ENCODE measurements around the gene ACSS1.
A peak's percentile ranks its signal among the peaks of the same experiment; 100 is the strongest.

ACSS1 gene

DNA sequence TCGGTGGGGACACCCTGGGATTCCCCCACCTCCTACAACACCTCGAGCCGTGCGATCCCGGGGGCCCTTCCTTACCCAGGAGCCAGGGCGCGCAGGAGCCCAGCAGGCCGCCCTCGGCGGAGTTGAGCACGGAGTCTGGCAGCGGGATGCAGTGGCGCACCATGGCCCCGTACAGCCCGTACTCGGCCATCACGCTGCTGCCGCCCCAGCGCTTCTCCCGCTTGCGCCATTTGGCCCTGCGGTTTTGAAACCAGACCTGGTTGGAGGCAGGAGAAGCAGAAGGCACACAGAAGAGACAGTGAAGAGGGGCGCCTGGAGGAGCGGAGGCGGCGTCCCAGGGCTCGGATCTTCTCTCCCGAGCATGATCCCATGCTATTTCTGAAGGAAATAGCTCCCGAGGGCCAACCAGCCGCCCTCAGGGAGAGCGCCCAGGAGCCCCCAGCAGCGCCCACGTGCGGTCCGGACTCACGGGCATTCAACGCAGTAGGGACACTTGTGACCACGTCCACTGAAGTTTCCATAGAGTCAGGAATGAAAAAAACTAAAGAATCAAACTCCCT, 19.8 kb upstream of the ACSS1 start:
- no peak for DNase-seq

DNA sequence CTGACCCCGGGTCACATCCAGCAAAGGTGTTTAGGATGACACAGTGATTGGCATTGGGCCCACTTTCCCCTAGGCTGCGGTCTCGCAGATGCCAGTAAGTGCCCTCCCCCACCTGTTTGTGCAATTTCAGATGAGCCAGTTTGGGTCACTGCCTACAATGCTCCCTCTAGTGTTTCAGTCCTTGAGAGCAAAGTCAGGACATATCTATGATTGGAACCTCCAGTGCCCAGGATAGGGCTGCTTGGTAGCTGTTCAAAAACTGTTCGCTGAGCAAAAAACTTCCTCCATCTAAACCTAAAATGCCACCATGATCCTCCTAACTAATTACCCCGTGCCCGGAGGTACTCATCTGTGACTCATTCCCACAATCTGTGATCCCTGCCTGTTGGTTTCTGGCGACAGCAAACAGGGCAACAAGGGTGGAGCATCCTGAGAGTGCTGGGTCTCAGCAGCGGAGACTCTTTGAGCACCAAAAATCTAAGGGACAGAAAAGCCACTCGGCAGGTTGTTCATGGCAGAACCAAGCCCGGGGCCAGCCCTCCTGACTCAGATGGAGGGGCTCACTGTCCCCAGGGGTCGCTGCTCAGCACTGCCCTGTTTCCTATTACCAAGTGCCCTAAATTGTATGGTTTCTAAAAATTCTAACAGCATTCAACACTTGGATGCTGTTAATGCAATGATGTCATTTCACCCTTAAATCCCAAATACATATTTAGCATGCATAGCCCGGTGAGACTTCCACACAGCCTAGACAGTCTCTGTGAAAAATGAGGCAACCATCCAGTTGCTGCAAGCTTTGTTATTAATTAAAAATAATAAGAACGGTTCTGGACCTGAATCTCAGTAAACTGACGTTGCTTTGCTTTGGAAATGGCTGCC, 19.0 kb upstream of the ACSS1 start:
- peak; percentile 49 for DNase-seq

DNA sequence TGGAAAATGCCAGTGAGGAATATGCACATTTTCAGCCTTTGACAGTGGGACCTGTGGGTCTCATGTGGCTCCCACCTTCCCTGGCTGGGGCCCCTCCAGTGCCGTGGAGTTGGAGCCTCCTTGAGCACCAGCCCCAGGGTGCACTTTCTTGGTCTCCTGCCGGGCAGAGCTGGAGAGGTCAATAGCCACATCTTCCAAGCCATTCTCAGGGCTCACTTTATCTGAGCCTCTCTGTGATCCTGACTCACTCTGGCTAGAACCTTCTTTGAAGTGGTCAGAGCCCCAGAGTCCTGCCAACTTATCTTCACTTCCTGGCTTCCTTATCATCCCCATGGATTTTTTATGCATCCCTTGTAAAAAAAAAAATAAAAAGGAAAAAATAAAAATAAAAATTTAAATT, 18.3 kb upstream of the ACSS1 start:
- no peak for DNase-seq

DNA sequence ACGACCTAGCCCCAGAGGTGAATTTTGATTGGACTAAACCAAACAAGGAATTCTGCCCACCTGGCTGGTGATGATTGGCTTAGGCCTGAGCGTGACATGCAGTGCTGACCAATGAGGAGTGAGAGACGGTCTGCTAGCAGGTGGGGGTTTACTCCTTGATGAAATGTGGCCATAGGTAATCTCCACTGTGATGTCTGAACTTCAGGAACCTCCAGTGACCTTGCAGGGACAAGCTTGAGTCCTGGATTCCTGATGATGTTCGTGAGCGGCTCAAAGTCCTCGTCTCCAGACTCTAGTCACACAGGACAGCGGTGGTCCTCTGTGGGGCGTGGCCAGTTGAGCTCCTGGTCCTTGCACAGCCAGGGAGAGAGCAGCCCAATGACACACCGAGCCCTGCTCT, 15.6 kb upstream of the ACSS1 start:
- no peak for DNase-seq

DNA sequence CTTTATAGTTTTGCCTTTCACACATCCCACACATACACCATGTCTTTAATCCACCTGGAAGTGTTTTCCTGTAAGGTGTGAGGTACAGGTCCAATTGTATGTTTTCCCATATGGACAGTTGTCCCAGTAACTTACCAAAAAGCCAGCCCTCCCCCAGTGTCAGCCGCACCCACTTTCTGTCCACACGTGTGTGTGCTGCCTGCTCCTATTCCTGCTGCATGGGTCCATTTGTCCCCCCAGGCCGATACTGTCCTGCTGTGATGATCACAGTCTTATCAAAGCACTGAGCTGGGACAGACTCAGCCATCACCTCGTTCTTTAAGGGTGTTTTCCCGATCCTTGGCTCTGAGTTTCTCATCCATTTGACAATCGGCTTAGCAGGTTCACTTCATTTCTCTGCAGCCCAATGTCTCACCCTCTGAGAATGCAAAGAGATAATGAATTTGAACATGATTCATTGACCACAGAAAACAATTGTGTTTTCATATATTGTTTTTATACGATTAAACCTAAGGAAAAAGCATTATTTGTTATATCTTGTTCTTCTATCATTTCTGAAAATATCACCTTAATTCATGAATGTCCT, 14.4 kb upstream of the ACSS1 start:
- peak; percentile 22 for DNase-seq

DNA sequence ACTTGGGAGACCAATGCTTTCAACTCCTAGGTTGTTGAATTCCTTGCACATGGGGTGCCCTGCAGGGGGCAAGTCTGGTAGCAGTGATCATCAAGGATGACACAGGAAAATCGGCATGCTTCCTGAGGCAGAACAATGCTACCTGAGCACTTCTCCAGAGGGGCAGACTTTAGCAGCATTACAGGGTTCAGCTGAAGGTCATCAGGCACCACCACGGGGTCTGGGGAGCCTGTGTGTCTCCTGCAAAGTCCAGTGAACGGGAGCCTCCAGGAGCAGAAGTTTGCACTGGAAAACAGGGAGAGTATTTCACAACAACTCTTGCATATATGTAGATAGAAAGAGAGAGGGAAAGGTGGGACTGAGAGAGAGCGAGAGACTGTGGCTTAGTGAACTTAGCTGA, 13.8 kb upstream of the ACSS1 start:
- DNase-seq: peak; percentile 35

DNA sequence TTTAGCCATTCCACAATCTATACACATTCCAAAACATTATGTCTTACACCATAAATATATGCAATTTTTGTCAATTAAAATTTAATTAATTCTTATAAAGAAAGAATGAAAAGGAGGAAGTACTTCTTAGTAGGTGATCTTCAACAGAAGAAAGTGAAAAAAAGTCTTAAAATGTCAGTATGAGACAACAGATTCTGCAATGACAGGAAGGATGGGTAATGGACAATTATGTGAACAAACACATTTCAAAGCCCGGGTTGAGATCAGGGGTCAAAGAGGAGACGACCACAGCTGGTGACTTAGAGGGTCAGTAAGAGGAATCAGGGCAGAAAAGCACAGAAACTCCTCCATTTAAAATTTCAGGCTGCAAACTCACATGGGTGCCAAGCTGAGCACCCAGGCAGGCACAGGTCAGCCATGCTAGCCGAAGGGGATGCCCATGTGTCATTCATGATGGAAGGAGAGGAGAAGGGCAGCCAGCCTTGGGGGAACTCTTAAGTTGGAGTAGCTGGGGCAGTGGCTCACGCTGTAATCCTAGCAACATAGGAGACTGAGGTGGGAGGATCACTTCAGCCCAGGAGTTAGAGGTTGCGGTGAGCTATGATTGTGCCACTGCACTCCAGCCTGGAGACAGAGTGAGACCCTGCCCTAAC, 13.0 kb upstream of the ACSS1 start:
- peak; percentile 29 for DNase-seq

DNA sequence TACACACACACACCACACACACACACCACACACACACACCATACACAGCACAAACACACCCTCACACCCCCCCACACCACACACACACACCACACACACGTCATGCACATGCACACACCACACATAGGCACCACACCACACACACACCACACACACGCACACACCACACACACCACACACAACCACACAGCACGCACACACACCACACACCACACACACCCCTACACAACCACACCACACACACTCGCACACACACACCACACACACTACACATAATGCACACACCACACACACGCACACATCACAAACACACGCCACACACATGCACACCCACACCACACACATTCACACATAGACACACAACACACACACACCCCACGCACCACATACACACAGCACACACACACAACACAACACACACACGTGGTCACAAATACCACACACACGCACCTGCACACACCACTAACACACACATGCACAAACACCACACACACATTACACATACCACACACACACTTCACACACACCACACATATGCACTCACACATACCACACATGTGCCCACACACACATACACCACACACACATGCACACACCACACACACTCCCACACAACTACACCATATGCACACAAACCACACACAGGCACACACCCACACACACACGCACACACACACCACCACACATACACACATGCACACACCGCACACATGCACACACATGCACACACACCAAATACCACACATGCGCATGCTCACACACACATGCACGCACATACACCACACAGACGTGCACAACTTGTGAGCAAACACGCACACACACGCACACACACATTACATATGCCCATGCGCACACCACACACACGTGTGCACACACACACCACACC, 9.4 kb upstream of the ACSS1 start:
- no peak for DNase-seq

DNA sequence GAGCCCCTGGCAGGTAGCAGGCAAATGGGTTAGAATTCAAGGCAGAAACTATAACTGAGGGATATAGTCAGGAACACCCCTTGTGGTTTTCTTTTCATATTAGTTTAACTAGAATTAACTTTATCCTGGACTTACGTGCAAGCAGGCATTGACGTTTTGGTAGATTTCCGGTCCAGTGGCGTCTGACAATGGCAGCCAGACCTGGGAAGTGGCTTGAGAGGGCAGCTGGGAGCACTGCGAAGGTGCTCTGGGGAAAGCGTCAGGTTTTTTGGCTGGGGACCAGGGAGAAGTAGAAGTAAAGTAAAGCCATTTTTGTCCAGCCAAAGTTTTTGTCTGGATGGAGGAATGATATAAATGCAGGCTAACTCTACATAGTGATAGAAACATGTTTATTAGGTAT, 8.4 kb upstream of the ACSS1 start:
- no peak for DNase-seq

DNA sequence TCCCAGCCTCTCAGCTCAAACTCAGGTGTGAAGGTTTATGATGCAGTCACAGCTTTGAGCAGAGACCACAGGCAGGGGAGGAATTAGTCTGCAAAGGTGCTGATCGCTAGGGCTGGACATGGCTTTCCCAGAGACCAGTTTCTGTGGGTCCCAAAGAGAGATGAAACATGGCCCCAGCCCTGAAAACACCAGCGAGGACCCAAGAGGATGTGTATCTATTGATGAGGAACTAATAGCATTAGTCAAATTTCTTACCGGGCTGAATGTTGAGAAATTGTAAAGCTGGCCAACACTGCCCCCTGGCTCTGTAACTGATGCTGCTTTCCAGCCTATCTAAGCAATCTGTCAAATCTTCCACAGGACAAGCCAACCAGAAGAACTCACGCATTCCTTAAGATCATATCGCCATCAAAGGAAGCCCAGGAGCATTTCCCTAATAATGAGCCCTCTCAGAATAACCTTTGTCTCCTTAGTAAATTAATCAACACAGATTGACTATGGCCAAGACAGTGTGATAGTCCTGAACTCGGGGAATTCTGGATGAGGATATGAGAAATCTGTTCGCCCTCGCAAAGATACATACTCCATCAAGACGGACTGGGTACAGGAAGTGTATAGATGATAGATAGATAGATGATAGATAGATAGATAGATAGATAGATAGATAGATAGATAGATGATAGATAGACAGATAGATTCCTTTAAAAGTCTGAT, 7.8 kb upstream of the ACSS1 start:
- DNase-seq: no peak

DNA sequence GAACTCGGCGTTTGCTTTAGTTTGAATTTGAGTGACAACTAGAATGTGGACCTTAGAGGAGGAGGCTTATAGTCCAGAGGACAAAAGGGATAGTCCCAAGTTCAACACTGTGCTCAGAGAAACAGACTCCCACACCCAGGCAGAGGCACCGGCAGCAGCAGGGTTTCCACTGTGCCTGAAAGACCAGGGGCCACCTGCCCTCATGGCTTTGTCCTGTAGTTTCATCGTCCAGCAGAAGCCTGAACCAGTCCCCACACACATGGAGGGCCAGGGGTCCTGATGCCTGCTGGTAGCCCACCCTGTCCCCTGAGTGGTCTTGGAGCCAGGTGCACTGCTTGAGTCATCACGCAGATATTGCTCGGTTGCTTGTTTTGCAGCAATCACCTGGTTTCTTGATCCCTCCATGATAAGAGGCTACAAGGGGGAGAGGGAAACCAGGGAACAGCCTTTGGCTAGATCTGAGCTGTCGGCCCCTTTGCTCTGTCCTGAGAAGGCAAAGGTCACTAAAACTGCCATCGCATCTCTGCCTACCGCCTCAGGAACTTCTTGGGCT, 7.2 kb upstream of the ACSS1 start:
- DNase-seq: no peak

DNA sequence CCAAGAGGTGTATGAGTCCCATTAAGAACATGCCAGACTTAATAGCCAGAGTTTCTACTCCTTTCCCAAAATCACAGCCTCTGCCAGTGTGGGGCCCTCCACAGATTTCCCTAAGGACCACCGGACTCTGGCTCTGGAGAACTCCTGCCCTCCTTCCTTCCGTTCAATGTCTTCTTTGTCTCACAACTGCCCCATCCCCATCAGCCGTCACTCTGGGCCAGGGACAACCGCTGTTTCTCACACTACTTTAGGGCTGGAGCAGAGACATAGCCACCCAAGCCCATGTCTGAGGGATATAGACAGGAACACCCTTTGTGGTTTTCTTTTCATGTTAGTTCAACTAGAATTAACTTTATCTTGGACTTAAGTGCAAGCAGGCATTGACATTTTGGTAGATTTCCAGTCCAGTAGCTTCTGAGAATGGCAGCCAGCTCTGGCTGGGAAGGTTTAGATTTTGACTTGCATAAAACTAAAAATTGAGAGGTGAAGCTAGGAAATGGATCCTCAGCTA, 6.7 kb upstream of the ACSS1 start:
- DNase-seq: no peak

DNA sequence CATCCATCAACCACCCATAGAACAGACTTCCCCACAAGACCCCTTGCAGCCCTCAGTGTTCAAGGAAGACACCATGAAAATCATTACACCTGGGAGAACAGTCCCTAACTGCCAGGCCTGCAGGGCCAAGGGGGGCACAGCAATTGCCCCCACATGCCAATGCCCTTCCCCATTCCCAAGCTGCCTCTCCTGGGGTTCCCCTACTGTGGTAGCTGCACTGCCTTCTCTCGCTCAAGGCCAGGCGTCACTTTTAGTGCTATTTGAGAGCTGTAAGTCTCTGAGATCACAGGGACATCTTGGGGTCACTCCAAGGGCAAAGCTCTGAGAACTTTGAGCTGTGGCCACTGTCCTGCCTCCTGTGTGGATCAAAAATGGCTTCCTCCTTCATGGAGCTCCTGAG, 6.0 kb upstream of the ACSS1 start:
- DNase-seq: no peak

DNA sequence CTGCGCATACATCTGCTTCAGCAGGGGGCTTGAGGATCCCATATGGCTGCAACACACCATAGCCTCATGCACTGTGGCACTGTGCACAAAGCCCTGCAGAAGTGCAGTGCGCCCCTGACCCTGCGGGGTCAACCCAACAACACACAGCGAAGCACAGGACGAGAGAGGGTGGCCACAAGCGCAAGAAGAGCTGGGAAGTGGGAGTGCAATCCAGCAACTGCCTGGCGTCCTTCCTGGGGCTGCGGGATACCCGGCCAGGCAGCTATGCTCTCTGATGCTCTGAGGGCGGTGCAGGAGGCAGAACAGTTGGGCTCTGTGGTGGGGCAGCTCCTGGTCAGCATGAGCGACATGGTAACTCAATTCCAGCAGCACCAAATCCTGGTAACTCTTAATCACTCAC, 5.6 kb upstream of the ACSS1 start:
- DNase-seq: no peak

DNA sequence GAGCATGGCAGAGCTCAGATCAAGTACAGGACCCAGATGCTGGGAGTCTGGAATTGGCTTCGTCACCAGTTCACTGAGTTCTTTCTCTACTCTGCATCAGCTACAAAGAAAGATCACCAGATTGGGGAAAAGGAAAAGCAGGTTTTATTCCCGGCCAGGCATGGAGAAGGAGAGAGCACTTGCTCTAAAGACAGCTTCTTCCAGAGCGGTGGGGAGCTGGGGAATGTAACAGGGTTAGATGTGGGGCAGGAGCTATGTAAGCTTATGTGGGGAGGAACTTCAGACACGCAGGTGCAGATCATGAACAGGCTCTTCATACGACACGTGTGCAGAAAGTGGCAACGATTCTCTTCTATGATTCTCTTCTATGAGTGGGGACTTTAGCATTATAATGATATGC, 4.9 kb upstream of the ACSS1 start:
- DNase-seq: no peak

DNA sequence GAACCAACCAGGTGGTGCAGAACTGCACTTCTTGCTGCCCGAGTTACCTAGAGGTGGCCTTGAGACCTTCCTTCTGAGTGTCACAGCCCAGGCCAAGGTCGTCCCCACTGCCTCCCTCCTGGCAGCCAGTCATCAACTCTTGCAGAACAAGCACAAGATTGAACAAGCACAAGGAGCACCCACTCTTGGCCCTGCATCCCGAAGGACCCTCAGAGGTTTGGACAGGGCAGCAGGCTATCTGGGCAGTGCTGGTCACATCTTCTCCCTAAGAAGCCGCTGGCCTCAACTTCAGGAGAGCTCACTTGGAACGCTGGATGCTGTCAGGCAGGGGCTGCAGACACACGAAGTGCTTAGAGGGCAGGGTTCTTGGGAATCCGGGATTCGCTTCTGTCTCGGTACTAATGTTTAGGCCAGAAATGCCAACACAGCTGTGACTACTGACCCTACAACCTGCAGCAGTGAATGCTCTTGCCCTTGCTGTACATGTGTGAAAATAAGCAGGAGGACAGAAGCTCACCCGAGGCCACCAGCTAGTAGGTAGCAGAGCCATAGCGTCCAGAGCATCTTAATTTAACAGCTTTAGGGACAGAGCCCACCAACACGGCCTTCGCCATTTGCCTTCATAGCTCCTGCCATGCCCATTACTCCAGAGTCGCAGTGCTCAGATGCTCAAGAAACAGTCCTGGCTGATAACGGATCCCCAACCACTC, 4.0 kb upstream of the ACSS1 start:
- no peak for DNase-seq

DNA sequence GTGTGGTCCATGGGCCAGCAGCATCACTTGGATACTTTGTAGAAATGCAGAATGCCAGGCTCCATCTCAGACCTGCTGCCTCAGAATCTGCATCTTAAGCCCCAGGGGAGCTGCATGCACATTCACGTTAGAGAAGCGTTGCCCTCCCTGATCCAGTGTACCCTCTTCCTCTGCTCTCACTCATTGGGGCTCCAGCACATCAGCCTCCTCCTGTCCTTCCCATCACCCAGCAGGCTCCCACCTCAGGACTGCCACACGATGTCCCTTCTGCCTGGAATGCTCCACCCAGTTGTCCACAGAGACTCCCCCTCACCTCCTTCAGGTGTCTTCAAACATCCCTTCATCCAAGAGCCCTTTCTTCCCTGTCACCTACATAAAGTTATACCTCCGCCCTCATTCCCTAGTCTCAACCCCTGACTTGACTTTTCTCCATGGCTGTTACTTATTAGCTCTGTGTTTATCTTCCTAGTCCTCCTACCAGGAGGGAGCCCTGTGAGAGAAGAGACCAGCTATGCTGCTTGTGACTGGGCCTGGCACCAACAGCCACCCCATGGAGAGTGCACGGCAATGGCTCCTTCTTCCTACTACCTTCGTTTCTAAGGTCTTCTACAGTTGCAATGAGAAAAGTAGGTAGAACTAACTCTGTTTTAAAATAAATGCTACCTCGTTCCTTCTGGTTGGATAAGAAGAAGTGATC, 3.3 kb upstream of the ACSS1 start:
- no peak for DNase-seq

DNA sequence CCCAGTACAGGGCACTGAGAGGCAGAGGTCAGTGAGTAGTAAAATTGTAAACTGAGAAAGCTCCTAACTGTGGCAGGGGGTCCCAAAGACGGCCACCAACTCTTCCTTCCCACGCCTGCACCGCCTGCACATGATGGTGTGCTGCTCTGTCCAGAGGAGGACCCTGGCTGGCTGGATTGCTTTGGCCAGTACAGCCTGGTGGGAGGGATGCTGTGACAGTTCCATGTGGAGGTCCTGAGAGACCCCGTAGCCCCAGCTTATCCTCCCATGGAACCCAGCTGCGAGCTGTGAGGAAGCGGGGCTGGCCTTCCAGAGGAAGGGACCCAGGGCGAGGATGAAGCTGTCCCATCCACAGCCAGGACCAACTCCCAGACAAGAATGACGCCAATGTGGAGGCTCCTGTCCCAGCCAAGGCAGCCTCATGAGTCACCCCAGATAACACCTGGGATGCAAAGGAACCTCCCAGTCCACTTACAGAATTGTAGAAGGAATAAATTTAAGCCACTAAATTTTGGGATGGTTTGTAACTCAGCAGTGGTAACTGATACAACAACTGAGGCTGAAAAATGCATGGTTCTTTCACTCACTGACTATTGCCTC, 2.0 kb upstream of the ACSS1 start:
- no peak for DNase-seq

DNA sequence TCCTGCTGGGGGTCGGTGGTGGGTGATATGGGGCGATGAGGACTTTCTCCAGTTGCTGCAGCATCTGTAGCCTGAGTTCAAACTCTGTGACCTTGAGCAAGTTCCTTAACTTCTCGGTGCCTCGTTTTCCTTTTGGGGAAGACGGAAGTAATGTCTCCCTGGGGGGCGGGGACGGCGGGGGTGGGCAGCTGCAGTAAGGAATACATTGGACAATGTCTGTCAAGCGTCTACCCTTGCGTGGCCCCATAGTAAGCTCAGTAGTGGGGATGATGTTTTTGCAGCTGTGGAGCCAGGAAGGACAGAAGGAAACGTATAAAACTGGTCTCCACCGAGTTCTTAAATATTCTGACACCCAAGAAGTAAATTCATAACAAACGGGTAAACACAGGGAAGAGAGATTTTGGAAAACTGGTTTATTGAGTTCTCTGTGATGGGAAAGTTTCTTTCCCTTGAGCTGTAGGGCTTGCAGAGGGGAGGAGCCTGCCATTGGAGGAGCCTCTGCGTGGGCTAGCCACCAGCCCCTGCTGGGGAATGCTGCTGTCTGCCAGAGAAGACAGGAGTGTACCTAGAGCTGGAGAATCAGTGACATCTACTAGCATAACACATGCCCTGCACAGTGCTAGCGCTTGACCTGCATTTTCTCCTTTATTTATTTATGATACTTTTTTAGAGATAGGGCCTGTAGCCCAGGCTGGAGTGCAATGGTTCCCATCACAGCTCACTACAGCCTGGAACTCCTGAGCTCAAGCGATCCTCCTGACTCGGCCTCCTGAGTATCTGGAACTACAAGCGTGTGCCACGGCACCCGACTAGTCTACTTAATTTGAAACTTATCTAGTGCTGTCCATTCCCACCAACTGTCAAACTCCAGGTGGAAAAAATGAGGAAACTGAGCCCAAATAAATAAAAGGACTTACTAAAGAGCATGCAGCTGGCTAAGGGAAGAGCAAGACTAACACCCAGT, 1.2 kb upstream of the ACSS1 start:
- DNase-seq: no peak
